H4 (cell line): ENCODE results near the gene PGAP3. TPM values are rescaled to one million over a fixed set of nuclear protein-coding genes. Genes with fewer than 3 reads are reported as not detected.
A peak's percentile ranks its signal among the peaks of the same experiment; 100 is the strongest.

Experiments used
- DNase-seq: peaks from one replicate; pipeline ENCODE4 v3.0.0-alpha.2; 2015; ENCODE audit warnings: low spot score
- total RNA-seq: library from RNA; depleted of rRNA; stranded (reverse); fragments of >200 nt; shearing (Covaris generic); gene quantifications from 2 replicates; pipeline ENCODE4 v1.2.3, GENCODE V29; 2014

The PGAP3 gene
- total RNA-seq, 1 experiment from 2014 or later = 10.9 TPM

GRCh38 chr17:39639566-39640458 is 48.0 kb downstream of the PGAP3 start:
- DNase-seq = no peak

DNA sequence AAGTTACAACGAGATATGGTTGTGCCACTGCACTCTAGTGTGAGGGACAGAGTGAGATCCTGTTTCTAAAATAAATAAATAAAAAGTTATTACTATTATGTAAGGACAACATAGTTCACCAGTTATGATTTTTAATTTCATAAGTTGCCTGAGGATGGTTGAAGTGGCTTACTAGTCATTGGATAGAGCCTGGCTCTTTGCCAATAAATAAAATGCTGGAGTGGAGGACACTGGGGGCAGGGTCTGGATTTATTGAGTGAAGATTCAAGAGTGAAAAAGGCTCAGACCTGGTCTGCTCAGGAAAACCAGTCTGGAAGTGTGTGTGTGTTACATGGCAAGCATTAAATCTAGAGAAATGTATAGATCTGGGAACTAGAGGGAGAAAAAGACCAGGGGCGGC is 48.8 kb downstream of the PGAP3 start:
- no peak for DNase-seq

DNA sequence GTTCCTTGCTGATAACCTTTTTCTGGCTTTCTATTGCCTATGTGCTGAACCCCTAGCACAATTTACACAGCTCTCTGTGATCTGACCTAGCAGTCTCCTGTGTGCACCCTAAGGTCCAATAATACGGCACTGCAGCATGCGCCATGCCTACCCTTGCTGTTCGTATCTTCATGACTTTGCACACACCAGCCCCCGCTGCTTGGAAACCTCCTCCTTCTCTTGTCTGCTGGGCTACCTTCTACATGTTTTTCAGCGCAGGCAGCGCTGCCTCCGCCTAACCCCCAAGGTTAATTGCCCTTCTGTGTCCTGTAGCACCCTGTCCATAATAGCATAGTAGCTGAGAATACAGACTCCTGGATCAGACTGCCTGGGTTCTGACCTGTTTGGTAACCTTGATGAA is 49.5 kb downstream of the PGAP3 start:
- DNase-seq = no peak

- peak; percentile 80 for DNase-seq
Measured at GRCh38 chr17:39636927-39637736, 50.7 kb downstream of the PGAP3 start, which contains the start of gene STARD3. STARD3 (plus strand) TSS chr17:39637144; CDS start chr17:39653532, 16,388 bp downstream.

DNA sequence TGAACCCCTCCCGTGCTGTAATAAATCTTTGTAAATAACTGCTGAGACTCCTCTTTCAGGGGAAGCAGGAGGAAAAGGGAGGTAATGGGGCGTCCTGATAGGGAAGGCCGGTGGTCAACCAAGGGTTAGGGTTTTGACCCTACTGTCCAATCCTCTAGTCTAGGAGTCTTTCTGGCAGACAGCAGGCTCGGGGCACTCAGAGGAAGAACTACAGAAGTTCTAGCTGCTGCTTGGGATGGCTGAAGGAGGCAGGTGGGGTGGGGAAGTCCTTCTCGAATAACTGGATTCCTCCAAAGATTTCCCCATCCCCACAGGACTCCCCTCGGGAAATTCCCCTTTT is 51.3 kb downstream of the PGAP3 start:
- DNase-seq = no peak

- DNase-seq = no peak
Measured at GRCh38 chr17:39635614-39636176, 52.2 kb downstream of the PGAP3 start.

- DNase-seq = no peak
Measured at GRCh38 chr17:39634384-39634871, 53.4 kb downstream of the PGAP3 start.

- no peak for DNase-seq
Measured at GRCh38 chr17:39633570-39634183, 54.2 kb downstream of the PGAP3 start.

- no peak for DNase-seq
Measured at GRCh38 chr17:39632153-39632941, 55.5 kb downstream of the PGAP3 start.

DNA sequence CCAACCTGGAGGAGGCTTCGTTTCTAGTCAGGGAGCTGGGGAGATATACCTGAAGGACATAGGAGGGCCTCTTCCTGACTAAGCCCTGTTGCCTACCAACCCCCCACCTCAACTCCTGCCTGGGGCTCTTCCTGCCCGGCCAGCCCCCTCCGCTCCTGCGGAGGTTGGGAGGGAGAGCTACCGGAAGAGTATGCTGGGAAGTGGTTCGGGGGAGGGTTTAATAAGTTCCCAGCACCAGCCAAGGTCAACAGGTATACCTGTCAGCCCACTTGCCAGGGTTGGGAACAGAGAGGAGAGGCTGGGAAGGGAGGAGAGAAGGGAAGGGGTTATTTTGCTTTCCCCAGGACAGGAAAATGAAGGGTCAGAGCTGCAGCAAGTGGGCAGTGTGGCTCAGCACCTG is 56.5 kb downstream of the PGAP3 start:
- no peak for DNase-seq

- DNase-seq = no peak
Measured at GRCh38 chr17:39629898-39630297, 58.0 kb downstream of the PGAP3 start.

DNA sequence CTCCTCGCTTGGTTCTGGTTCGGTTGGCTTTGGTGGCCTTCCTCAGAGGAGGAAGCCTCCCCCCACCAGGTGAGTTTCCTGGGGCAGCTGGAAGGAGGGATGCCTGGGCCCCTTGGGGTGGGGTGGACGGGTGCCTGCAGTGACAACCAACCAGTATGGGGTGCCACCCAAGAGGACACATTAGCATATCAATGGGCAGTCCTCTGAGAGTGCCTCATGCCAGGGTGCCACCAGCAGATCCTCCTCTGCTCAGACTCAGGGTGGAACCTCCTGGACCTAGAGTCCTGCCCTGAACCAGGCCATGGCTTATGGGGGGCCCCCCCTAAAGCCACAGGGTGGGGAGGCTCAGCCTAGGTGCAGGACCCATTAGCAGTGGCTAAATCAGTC is 58.4 kb downstream of the PGAP3 start:
- DNase-seq = no peak

GRCh38 chr17:39628655-39629493 is 59.0 kb downstream of the PGAP3 start:
- DNase-seq = no peak

DNA sequence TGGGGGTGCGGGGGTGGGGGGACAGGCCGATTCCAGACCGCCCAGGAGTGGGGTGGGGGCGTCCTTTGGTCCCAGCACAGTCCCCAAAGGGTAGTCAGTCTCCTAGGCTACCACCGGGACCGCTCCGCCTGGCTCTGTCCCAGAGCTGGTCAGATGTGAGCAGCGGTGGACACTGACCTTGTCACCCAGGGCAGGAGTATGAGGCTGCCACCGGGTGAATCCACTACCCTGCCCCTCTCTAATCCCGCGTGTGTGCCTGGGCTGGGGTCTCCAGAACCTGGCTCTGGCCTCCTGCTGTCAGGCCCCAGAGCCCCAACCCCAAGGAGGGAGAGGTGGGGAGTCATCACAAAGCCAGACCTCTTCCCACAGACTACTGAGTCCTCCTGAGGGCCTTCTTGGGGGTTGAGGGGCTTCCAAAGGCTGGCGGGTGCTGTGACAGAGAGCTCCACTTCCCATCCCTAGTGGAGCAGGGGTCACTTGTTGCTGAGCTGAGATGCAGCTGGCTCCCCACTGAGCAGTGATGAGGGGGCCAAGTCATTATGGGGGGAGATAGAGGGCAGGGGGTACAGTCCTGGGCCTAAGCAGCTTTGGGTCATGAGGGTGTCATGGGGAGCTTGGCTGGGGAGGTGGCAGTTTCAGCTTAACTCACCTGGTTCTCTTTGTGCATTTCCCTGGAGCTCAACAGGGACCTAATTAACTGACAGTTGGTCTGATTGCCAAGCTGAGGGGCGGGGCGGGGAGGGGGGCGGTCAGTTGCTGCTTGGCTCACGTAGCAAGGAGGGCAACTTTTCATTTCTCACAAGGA is 59.9 kb downstream of the PGAP3 start:
- DNase-seq = no peak

DNA sequence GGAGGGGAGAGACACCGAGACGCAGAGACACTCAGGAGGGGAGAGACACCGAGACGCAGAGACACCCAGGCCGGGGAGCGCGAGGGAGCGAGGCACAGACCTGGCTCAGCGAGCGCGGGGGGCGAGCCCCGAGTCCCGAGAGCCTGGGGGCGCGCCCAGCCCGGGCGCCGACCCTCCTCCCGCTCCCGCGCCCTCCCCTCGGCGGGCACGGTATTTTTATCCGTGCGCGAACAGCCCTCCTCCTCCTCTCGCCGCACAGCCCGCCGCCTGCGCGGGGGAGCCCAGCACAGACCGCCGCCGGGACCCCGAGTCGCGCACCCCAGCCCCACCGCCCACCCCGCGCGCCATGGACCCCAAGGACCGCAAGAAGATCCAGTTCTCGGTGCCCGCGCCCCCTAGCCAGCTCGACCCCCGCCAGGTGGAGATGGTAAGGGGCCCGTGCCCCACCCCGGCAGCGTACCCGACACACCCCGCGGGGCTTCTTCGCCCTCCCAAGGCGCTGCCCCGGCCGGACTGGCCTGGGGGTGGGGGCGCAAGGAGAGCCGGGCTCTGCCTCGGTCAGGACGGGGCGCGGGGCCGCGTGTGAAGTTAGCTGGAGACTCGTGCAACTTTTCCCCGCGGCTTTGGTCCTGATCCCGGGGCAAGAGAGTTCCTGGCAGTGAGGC is 60.7 kb downstream of the PGAP3 start:
- no peak for DNase-seq

DNA sequence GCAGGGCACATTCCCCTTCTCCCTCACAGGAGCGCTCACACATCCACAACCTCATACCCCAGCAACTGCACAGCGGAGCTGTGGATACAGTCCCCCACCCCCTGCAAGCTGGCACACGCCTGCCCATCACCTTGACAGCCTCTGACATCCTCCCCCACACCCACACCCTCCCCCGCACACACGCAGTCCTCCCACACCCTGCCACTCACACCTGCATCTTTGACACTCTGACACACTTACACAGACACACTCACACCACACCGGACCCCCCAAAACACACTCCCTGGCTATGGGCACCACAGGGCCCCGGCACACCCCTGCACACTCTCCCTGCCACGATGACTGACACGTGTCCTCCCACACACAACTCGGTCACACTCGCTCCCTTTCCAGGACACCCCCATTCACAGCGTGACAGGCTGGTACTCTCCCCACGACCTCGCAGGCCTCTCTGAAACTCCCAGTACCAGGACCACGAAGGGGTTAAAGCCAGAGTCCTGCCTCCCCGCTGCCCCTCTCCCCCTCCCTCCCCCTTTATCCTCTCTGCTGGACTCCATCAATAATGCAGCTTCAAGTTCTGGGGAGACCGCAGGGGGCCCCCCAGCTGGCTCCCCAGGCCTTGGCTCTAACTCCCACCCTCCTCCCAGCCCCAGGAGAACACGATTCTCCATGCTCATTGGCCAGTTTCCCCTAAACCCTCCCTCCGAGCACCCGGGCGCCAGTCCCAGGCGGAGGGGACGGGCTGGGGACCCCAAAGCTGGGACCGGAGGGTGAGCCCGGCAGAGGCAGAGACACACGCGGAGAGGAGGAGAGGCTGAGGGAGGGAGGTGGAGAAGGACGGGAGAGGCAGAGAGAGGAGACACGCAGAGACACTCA is 61.4 kb downstream of the PGAP3 start, which contains the start of gene PPP1R1B:
Gene PPP1R1B (plus strand): TSS at position 782 of the 876 bp plus-strand sequence. CDS start 441 bp downstream, outside the sequence.
- DNase-seq = no peak

- no peak for DNase-seq
Measured at GRCh38 chr17:39625198-39625785, 62.6 kb downstream of the PGAP3 start.
